ENCODE measurements around the gene GFM1. TPM values are rescaled to one million over a fixed set of nuclear protein-coding genes. Genes with fewer than 3 reads are reported as not detected.

The GFM1 gene
- total RNA-seq, 4 donors from 2014 or later = 26.2 to 71.2 (median 47.9) TPM

DNA sequence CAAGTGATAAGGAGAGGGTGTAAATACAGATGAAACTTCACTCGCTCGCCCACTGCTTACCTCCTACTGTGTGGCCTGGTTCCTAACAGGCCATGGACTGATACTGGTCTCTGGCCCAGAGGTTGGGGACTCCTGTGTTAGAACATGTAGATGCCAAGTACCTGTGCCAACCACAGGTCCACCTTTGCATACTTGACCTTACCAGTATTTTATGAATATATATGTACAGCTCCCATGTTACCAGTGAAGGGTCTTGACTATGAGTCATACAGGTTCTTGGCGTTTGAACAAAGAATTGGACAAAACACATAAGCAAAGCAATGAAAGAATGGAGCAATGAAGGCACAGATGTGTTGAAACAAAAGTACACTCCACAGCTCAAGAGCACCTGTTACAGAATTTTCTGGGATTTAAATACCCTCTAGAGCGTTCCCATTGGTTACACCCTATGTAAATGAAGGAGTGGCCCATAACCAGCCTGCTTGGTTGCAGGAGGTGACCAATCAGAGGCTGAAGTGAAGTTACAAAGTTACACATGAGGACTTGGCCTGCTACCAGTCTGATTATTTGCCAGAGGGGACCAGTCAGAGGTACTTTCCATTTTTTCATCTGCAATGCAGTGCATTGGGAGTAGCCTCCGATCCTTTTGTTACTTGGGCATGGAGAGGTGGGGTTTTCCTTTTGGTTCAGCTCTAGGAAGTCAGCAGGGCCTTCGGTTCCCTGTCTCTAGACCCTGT lies 1.7 kb upstream of the GFM1 start:
- TF ChIP-seq, protein P1, sequence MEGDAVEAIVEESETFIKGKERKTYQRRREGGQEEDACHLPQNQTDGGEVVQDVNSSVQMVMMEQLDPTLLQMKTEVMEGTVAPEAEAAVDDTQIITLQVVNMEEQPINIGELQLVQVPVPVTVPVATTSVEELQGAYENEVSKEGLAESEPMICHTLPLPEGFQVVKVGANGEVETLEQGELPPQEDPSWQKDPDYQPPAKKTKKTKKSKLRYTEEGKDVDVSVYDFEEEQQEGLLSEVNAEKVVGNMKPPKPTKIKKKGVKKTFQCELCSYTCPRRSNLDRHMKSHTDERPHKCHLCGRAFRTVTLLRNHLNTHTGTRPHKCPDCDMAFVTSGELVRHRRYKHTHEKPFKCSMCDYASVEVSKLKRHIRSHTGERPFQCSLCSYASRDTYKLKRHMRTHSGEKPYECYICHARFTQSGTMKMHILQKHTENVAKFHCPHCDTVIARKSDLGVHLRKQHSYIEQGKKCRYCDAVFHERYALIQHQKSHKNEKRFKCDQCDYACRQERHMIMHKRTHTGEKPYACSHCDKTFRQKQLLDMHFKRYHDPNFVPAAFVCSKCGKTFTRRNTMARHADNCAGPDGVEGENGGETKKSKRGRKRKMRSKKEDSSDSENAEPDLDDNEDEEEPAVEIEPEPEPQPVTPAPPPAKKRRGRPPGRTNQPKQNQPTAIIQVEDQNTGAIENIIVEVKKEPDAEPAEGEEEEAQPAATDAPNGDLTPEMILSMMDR (IDR thresholded peaks at IDR 0.05) = no peak
- TF ChIP-seq POLR2AphosphoS5 (IDR thresholded peaks at IDR 0.05) = no peak
- no peak for TF ChIP-seq EP300 (IDR thresholded peaks at IDR 0.05; ENCODE audit: low read depth)
- TF ChIP-seq POLR2A (IDR thresholded peaks at IDR 0.05) = no peak
- in situ Hi-C loops (cut with MboI; ENCODE audit: low pct_ligation_motif_present in 1 of 4, low pct_unique_long_range_greater_than_20kb in 1 of 4, low sequenced_read_pairs in 3 of 4) (no loop called here), intact Hi-C loops (cut with DNase I; ENCODE audit: low total_unique reads) (loop anchor here (10.0 kb wide), 1 partner anchor 1902 kb away; no protein-coding TSS in a partner anchor)
- no peak for DNase-seq
- no peak overlapping the region for H3K4me3 ChIP-seq
- no peak overlapping the region for H3K27ac ChIP-seq
- H3K4me1 ChIP-seq = peaks cover 4 to 21% (median 6%) of the 10 kb centered on the region in 4 donors
- H3K36me3 ChIP-seq = peaks cover 0 to 4% (median 0%) of the 10 kb centered on the region in 4 donors
- 81 to 86% methylated on average over 3 to 6 of the region's 6 CpGs for WGBS, 2 donors (ENCODE audit: low coverage in 1 of 2)
- no peaks in the 10 kb centered on the region for H3K9me3 ChIP-seq
- H3K27me3 ChIP-seq = no peaks in the 10 kb centered on the region

GRCh38 chr3:158649791-158650190 lies 5.5 kb downstream of the GFM1 start:
- in situ Hi-C loops (cut with MboI; ENCODE audit: low pct_ligation_motif_present in 1 of 4, low pct_unique_long_range_greater_than_20kb in 1 of 4, low sequenced_read_pairs in 3 of 4) = loop anchor here in 2 of 4 donors (10.0 kb wide), 2 partner anchors 135 to 145 kb away; no protein-coding TSS in a partner anchor
- no peak for DNase-seq
- TF ChIP-seq, protein P1 (IDR thresholded peaks at IDR 0.05) = no peak
- TF ChIP-seq EP300 (IDR thresholded peaks at IDR 0.05; ENCODE audit: low read depth) = no peak
- no peak for TF ChIP-seq POLR2A (IDR thresholded peaks at IDR 0.05)
- no peak for TF ChIP-seq POLR2AphosphoS5 (IDR thresholded peaks at IDR 0.05)
- intact Hi-C loops (cut with DNase I; ENCODE audit: low total_unique reads) = loop anchor here (10.0 kb wide), 1 partner anchor 1895 kb away; no protein-coding TSS in a partner anchor
- H3K27me3 ChIP-seq = no peaks in the 10 kb centered on the region
- H3K4me1 ChIP-seq = peaks cover 4 to 16% (median 6%) of the 10 kb centered on the region in 4 donors
- WGBS, 2 donors (ENCODE audit: low coverage in 1 of 2) = 0 to 76% methylated on average over 1 to 4 of the region's 4 CpGs
- H3K4me3 ChIP-seq = no peak overlapping the region
- H3K27ac ChIP-seq = no peak overlapping the region
- H3K9me3 ChIP-seq = no peaks in the 10 kb centered on the region
- peaks cover 0 to 43% (median 12%) of the 10 kb centered on the region in 4 donors for H3K36me3 ChIP-seq

- WGBS, 2 donors (ENCODE audit: low coverage in 1 of 2) = 90 to 97% methylated on average over 2 of the region's 2 CpGs
- no peaks in the 10 kb centered on the region for H3K9me3 ChIP-seq
- peaks cover 0 to 54% (median 16%) of the 10 kb centered on the region in 4 donors for H3K36me3 ChIP-seq
- no peaks in the 10 kb centered on the region for H3K27me3 ChIP-seq
- H3K4me1 ChIP-seq = peaks cover 0 to 3% (median 0%) of the 10 kb centered on the region in 4 donors
- H3K27ac ChIP-seq = no peak overlapping the region
- DNase-seq = no peak
- TF ChIP-seq POLR2A (IDR thresholded peaks at IDR 0.05) (no peak), POLR2AphosphoS5 (IDR thresholded peaks at IDR 0.05) (no peak), EP300 (IDR thresholded peaks at IDR 0.05; ENCODE audit: low read depth) (no peak)
- TF ChIP-seq, protein P1 (IDR thresholded peaks at IDR 0.05) = no peak
- H3K4me3 ChIP-seq = no peak overlapping the region
- intact Hi-C loops (cut with DNase I; ENCODE audit: low total_unique reads) = no loop called here
- in situ Hi-C loops (cut with MboI; ENCODE audit: low pct_ligation_motif_present in 1 of 4, low pct_unique_long_range_greater_than_20kb in 1 of 4, low sequenced_read_pairs in 3 of 4) = loop anchor here in 2 of 4 donors (10.0 kb wide), 2 partner anchors 134 to 144 kb away; no protein-coding TSS in a partner anchor
These were observed 6.9 kb downstream of the GFM1 start for GRCh38 chr3:158651192-158651591.

GRCh38 chr3:158652463-158652862 lies 8.1 kb downstream of the GFM1 start:
- Histone ChIP-seq H3K27me3 (no peaks in the 10 kb centered on the region), H3K9me3 (no peaks in the 10 kb centered on the region), H3K4me1 (no peaks in the 10 kb centered on the region), H3K27ac (no peak overlapping the region), H3K4me3 (no peak overlapping the region), H3K36me3 (peaks cover 0 to 63% (median 16%) of the 10 kb centered on the region in 4 donors)
- 67 to 76% methylated on average over 3 of the region's 3 CpGs for WGBS, 2 donors (ENCODE audit: low coverage in 1 of 2)
- TF ChIP-seq EP300 (IDR thresholded peaks at IDR 0.05; ENCODE audit: low read depth) = no peak
- TF ChIP-seq POLR2AphosphoS5 (IDR thresholded peaks at IDR 0.05) = no peak
- TF ChIP-seq, protein P1 (IDR thresholded peaks at IDR 0.05) = no peak
- TF ChIP-seq POLR2A (IDR thresholded peaks at IDR 0.05) = no peak
- intact Hi-C loops (cut with DNase I; ENCODE audit: low total_unique reads) (no loop called here), in situ Hi-C loops (cut with MboI; ENCODE audit: low pct_ligation_motif_present in 1 of 4, low pct_unique_long_range_greater_than_20kb in 1 of 4, low sequenced_read_pairs in 3 of 4) (loop anchor here in 2 of 4 donors (10.0 kb wide), 2 partner anchors 132 to 142 kb away; no protein-coding TSS in a partner anchor)
- no peak for DNase-seq

All from transverse colon (tissue), 4 donors.